K562 (cell line): ENCODE data around the gene CDH18. TPM values are rescaled to one million over a fixed set of nuclear protein-coding genes. Genes with fewer than 3 reads are reported as not detected.

Source experiments
- ATAC-seq: fragments of 200-7000 bp; cut with Tn5 transposase; 3 replicates; pipeline ENCODE4 v1.9.1; 2020; ENCODE audit warnings: moderate library complexity
- BruUV-seq: library from RNA; stranded (reverse); fragments of 400-500 nt; replicated peaks from 2 replicates; lab custom pipeline; 2021; lab: Mats Ljungman, UMichigan
- CTCF ChIA-PET: fragments of 300-600 bp; formaldehyde crosslinking; extraction: SDS; loops from one replicate; lab custom pipeline; 2021; ENCODE audit warnings: low intra/inter-chr PET ratio; lab: Yijun Ruan, JAX
- POLR2A ChIA-PET: fragments of 300-600, 350-650 bp; sonication (Branson Sonifier 250); formaldehyde crosslinking; extraction: SDS; loops from one replicate; lab custom pipeline; 2021; ENCODE audit warnings: antibody characterized with exemption, inconsistent platforms; lab: Yijun Ruan, JAX
- DNase-seq, 4 experiments: peaks; one replicate each; pipeline versions ENCODE4 v3.0.0 to v3.0.0-alpha.2; 2011 to 2018; ENCODE audit warnings: low spot score in 3 of 4, mixed read lengths in 3 of 4; ENCODE audit errors: extremely low read depth in 1 of 4
- FAIRE-seq: peaks from 2 replicates; lab custom pipeline; 2011; peaks lifted over from hg19 to GRCh38; lab: Jason Lieb, UNC
- H2AFZ ChIP-seq: 2 replicates; pipeline ENCODE4 v1.6.0; 2011; ENCODE audit warnings: low read depth, low read length, control low read depth, inconsistent platforms
- H3K27ac ChIP-seq: fragments of 200-600 bp; 3 replicates; pipeline ENCODE4 v1.8.0; 2011; ENCODE audit warnings: low read depth, mild to moderate bottlenecking, control low read depth, inconsistent platforms, low read length, moderate library complexity, mixed read lengths; ENCODE audit errors: extremely low read depth
- H3K27me3 ChIP-seq, 2 experiments: fragments of 300-600 bp in 1 of 2; 2 replicates in 1 of 2; 3 replicates in 1 of 2; pipeline versions ENCODE4 v1.6.0 to v1.8.0; 2011; ENCODE audit warnings: inconsistent platforms in 2 of 2, low read length in 2 of 2, mild to moderate bottlenecking in 1 of 2, mixed read lengths in 1 of 2, moderate library complexity in 1 of 2; ENCODE audit not compliant: control insufficient read depth in 2 of 2, insufficient read depth in 2 of 2
- H3K36me3 ChIP-seq: fragments of 300-600 bp; 3 replicates; pipeline ENCODE4 v1.8.0; 2011; ENCODE audit warnings: mild to moderate bottlenecking, low read length, inconsistent platforms; ENCODE audit not compliant: control insufficient read depth, insufficient read depth
- H3K4me1 ChIP-seq, 2 experiments: fragments of 200-600 bp in 1 of 2; replicated peaks in 1 of 2; 2 replicates in 1 of 2; 3 replicates in 1 of 2; pipeline versions ENCODE4 v1.5.1 to v1.8.0; 2011; ENCODE audit warnings: inconsistent platforms in 2 of 2, low read length in 2 of 2, mild to moderate bottlenecking in 1 of 2, mixed read lengths in 1 of 2, moderate library complexity in 1 of 2; ENCODE audit not compliant: control insufficient read depth in 2 of 2, insufficient read depth in 2 of 2
- H3K4me2 ChIP-seq: 2 replicates; pipeline ENCODE4 v1.6.1; 2011; ENCODE audit warnings: low read length, control low read depth, inconsistent platforms, mixed read lengths; ENCODE audit not compliant: insufficient read depth
- H3K4me3 ChIP-seq: fragments of 200-600 bp; sonication (generic), shearing (Covaris generic); 2 replicates; pipeline ENCODE4 v1.5.1; 2016; ENCODE audit warnings: control low read depth, inconsistent platforms
- H3K79me2 ChIP-seq: fragments of 200-600 bp; 3 replicates; pipeline ENCODE4 v1.8.0; 2011; ENCODE audit warnings: low read length, inconsistent platforms; ENCODE audit not compliant: control insufficient read depth, insufficient read depth
- H3K9ac ChIP-seq, 2 experiments: 2 replicates each; pipeline versions ENCODE4 v1.6.0 to v1.6.1; 2011; ENCODE audit warnings: low read depth in 2 of 2, low read length in 2 of 2, control low read depth in 1 of 2, inconsistent platforms in 1 of 2, mild to moderate bottlenecking in 1 of 2, mixed read lengths in 1 of 2; ENCODE audit not compliant: insufficient read depth in 1 of 2
- H3K9me1 ChIP-seq: one replicate; pipeline ENCODE4 v1.6.0; 2011; ENCODE audit warnings: inconsistent platforms, mild to moderate bottlenecking, low read length, moderate library complexity; ENCODE audit not compliant: control insufficient read depth, insufficient read depth
- H3K9me3 ChIP-seq: replicated peaks from 2 replicates; pipeline ENCODE4 v1.5.1; 2011; ENCODE audit warnings: low read depth, low read length, inconsistent platforms; ENCODE audit not compliant: control insufficient read depth, insufficient read depth
- H4K20me1 ChIP-seq: replicated peaks from 2 replicates; pipeline ENCODE4 v1.6.1; 2011; ENCODE audit warnings: low read length, inconsistent platforms, mixed read lengths; ENCODE audit not compliant: control insufficient read depth, insufficient read depth
- KLF6 ChIP-seq: fragments of 250-450 bp; sonication (Bioruptor Pico); IDR thresholded peaks from 2 replicates; pipeline ENCODE4 v1.4.0; 2020; ENCODE audit warnings: mild to moderate bottlenecking, moderate library complexity, borderline replicate concordance
- NONO ChIP-seq, 2 experiments: fragments of 200-400 bp in 1 of 2; fragments of 450-650 bp in 1 of 2; formaldehyde crosslinking in 1 of 2; IDR thresholded peaks; 2 replicates each; pipeline ENCODE4 v1.6.1; 2017; ENCODE audit warnings: low read depth in 2 of 2, mild to moderate bottlenecking in 2 of 2, moderate library complexity in 2 of 2, low read length in 1 of 2
- SMARCB1 ChIP-seq: IDR thresholded peaks from 2 replicates; pipeline ENCODE4 v1.6.1; 2011; ENCODE audit warnings: improper control_type of control experiment, low read depth; ENCODE audit not compliant: insufficient read length
- STAT5B ChIP-seq: fragments of 250-450 bp; sonication (Bioruptor Pico); IDR thresholded peaks from 2 replicates; pipeline ENCODE4 v1.8.0; 2021; ENCODE audit warnings: mild to moderate bottlenecking, inconsistent platforms
- ZNF217 ChIP-seq: sonication (generic); formaldehyde crosslinking; IDR thresholded peaks from 2 replicates; pipeline ENCODE4 v1.8.0; 2022; ENCODE audit warnings: mild to moderate bottlenecking, missing genetic modification reagents
- ZNF561 ChIP-seq: fragments of 450-650 bp; formaldehyde crosslinking; conservative IDR thresholded peaks from 2 replicates; pipeline ENCODE4 v1.4.0; 2020; ENCODE audit warnings: mild to moderate bottlenecking, moderate library complexity
- WGBS: fragments of 100-300 bp; shearing (Covaris generic); methylation state at CpG from one replicate; pipeline ENCODE4 v1.1.6; 2016; ENCODE audit warnings: low coverage, mixed read lengths; ENCODE audit not compliant: insufficient coverage; ENCODE audit errors: missing lambda C conversion rate; 5-methylcytosine and 5-hydroxymethylcytosine counted together
- in situ Hi-C: fragments of 300-500 bp; cut with MboI; formaldehyde crosslinking; loops from 4 replicates; pipeline ENCODE4 v1.15.0; 2018; ENCODE audit warnings: inconsistent platforms, mixed read lengths
- intact Hi-C: fragments of 100-400 bp; cut with micrococcal nuclease; formaldehyde crosslinking; loops from 2 replicates; pipeline ENCODE4 v1.14.2; 2022
- polyA plus RNA-seq, 8 experiments: library from polyadenylated mRNA; depleted of rRNA in 4 of 8; stranded (reverse) in 5 of 8; unstranded in 3 of 8; fragments of >200 nt; fragmentation: Nextera tagmentation in 2 of 8; fragmentation: Illumina TruSeq in 1 of 8; extraction: Ambion mirVana in 2 of 8; extraction: Trizol in 1 of 8; gene quantifications; 2 replicates each; pipeline versions ENCODE4 v1.2.1 to v1.2.3, GENCODE V29; 2011 to 2014; ENCODE audit warnings: inconsistent platforms in 1 of 8, missing spikeins in 1 of 8
- total RNA-seq, 7 experiments: library from RNA; depleted of rRNA in 6 of 7; stranded (reverse); fragments of >200 nt in 6 of 7; fragmentation: Illumina TruSeq in 2 of 7; extraction: Trizol in 2 of 7; gene quantifications; 2 replicates each; pipeline versions ENCODE4 v1.2.1 to v1.2.3, GENCODE V29; 2011 to 2021; ENCODE audit warnings: low replicate concordance in 1 of 7
- TF ChIP-seq, protein P1 (sequence below): fragments of 150-350 bp; conservative IDR thresholded peaks from 2 replicates; pipeline ENCODE4 v1.6.1; 2014; ENCODE audit warnings: low read length
- TF ChIP-seq, protein P2 (sequence below): sonication (generic); formaldehyde crosslinking; IDR thresholded peaks from 2 replicates; pipeline ENCODE4 v1.8.0; 2023; ENCODE audit warnings: missing genetic modification reagents, mild to moderate bottlenecking, borderline replicate concordance

Gene CDH18
- total and polyA plus RNA-seq, 9 of the 15 experiments (the other 6 are each of a cell fraction or from before 2014, with no cell fraction given) = 0.18 to 1.4 (median 0.31) TPM

- Histone ChIP-seq H3K27me3 (no peaks in the 10 kb centered on the region), H3K4me2 (no peak overlapping the region), H3K9me1 (no peaks in the 10 kb centered on the region), H3K79me2 (no peaks in the 10 kb centered on the region), H3K9ac (no peak overlapping the region), H3K4me3 (no peak overlapping the region), H3K4me1 (no peaks in the 10 kb centered on the region), H3K36me3 (no peaks in the 10 kb centered on the region), H2AFZ (no peak overlapping the region), H3K9me3 (no peaks in the 10 kb centered on the region; the same call in 1 of the 2 replicates), H3K27ac (no peak overlapping the region), H4K20me1 (no peaks in the 10 kb centered on the region)
- intact Hi-C loops = no loop called here
- ChIA-PET CTCF (no interaction called here), POLR2A (no interaction called here)
- DNase-seq (no peak), FAIRE-seq (no peak), ATAC-seq (no peak)
- in situ Hi-C loops = no loop called here
- BruUV-seq = no TSS peak
- 5% methylated on average over 2 of the region's 2 CpGs for WGBS
- no peak for TF ChIP-seq NONO (IDR thresholded peaks at IDR 0.05; ENCODE audit: low read depth in 2 of 2, low read length in 1 of 2)
- no peak for TF ChIP-seq ZNF217
- no peak for TF ChIP-seq ZNF561 (CRISPR knock-in tag)
- TF ChIP-seq, all 486 proteins: peak for 0
Observed at GRCh38 chr5:19630876-19631275, 357.1 kb downstream of the CDH18 start.

DNA sequence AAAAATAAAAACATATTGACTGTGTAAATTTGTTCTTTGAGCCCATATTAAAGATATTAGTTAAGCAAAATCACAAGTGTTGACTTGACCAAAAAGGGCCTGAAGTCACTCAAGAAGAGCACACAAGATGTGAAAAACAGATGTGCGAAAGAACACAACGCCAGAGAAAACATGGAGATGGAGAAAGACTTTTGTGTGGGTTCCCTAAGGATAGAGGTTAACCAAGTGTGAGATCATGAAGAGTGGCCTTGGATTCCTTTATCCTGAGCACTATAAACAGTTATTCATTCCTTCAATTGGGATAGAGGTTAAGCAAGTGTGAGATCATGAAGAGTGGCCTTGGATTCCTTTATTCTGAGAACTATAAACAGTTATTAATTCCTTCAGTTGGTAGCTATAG is 361.8 kb downstream of the CDH18 start:
- intact Hi-C loops (no loop called here), in situ Hi-C loops (no loop called here)
- Histone ChIP-seq H3K4me2 (no peak overlapping the region), H3K9me3 (no peaks in the 10 kb centered on the region), H3K36me3 (no peaks in the 10 kb centered on the region), H3K9ac (no peak overlapping the region), H3K4me1 (no peaks in the 10 kb centered on the region), H3K27ac (no peak overlapping the region), H3K79me2 (no peaks in the 10 kb centered on the region), H3K9me1 (no peaks in the 10 kb centered on the region), H4K20me1 (no peaks in the 10 kb centered on the region), H3K4me3 (no peak overlapping the region), H2AFZ (no peak overlapping the region), H3K27me3 (no peaks in the 10 kb centered on the region)
- POLR2A ChIA-PET = no interaction called here
- FAIRE-seq (no peak), ATAC-seq (no peak), DNase-seq (no peak)
- CTCF ChIA-PET = no interaction called here
- BruUV-seq = no TSS peak
- WGBS = 0% methylated on average over 2 of the region's 2 CpGs
- TF ChIP-seq, protein P1, sequence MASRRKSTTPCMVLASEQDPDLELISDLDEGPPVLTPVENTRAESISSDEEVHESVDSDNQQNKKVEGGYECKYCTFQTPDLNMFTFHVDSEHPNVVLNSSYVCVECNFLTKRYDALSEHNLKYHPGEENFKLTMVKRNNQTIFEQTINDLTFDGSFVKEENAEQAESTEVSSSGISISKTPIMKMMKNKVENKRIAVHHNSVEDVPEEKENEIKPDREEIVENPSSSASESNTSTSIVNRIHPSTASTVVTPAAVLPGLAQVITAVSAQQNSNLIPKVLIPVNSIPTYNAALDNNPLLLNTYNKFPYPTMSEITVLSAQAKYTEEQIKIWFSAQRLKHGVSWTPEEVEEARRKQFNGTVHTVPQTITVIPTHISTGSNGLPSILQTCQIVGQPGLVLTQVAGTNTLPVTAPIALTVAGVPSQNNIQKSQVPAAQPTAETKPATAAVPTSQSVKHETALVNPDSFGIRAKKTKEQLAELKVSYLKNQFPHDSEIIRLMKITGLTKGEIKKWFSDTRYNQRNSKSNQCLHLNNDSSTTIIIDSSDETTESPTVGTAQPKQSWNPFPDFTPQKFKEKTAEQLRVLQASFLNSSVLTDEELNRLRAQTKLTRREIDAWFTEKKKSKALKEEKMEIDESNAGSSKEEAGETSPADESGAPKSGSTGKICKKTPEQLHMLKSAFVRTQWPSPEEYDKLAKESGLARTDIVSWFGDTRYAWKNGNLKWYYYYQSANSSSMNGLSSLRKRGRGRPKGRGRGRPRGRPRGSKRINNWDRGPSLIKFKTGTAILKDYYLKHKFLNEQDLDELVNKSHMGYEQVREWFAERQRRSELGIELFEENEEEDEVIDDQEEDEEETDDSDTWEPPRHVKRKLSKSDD = no peak
- TF ChIP-seq KLF6 (CRISPR knock-in tag) (no peak), STAT5B (CRISPR knock-in tag) (no peak), SMARCB1 (no peak)
- TF ChIP-seq, protein P2, sequence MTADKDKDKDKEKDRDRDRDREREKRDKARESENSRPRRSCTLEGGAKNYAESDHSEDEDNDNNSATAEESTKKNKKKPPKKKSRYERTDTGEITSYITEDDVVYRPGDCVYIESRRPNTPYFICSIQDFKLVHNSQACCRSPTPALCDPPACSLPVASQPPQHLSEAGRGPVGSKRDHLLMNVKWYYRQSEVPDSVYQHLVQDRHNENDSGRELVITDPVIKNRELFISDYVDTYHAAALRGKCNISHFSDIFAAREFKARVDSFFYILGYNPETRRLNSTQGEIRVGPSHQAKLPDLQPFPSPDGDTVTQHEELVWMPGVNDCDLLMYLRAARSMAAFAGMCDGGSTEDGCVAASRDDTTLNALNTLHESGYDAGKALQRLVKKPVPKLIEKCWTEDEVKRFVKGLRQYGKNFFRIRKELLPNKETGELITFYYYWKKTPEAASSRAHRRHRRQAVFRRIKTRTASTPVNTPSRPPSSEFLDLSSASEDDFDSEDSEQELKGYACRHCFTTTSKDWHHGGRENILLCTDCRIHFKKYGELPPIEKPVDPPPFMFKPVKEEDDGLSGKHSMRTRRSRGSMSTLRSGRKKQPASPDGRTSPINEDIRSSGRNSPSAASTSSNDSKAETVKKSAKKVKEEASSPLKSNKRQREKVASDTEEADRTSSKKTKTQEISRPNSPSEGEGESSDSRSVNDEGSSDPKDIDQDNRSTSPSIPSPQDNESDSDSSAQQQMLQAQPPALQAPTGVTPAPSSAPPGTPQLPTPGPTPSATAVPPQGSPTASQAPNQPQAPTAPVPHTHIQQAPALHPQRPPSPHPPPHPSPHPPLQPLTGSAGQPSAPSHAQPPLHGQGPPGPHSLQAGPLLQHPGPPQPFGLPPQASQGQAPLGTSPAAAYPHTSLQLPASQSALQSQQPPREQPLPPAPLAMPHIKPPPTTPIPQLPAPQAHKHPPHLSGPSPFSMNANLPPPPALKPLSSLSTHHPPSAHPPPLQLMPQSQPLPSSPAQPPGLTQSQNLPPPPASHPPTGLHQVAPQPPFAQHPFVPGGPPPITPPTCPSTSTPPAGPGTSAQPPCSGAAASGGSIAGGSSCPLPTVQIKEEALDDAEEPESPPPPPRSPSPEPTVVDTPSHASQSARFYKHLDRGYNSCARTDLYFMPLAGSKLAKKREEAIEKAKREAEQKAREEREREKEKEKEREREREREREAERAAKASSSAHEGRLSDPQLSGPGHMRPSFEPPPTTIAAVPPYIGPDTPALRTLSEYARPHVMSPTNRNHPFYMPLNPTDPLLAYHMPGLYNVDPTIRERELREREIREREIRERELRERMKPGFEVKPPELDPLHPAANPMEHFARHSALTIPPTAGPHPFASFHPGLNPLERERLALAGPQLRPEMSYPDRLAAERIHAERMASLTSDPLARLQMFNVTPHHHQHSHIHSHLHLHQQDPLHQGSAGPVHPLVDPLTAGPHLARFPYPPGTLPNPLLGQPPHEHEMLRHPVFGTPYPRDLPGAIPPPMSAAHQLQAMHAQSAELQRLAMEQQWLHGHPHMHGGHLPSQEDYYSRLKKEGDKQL = no peak
